ENCODE results near the gene CGB2. TPM values are rescaled to one million over a fixed set of nuclear protein-coding genes. Genes with fewer than 3 reads are reported as not detected.

Gene CGB2
- total RNA-seq, 1 donor from 2014 or later = not detected

DNA sequence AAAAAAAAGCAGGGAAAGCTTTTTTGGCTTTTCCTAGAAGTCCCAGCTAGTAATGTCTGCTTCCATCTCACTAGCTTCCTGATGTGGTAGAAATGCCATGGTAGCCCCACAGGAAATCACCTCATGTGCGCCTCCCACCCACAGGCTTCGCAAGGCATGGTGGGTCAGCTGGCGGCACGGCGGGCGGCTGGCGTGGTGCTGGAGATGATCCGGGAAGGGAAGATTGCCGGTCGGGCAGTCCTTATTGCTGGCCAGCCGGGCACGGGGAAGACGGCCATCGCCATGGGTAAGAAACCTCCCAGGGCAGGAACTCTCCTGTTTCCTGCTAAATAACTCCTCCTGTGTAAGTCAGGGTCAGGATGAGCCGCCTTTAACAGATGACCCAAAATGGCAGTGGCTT lies 27.6 kb upstream of the CGB2 start:
- Histone ChIP-seq H3K36me3 (ENCODE audit: control insufficient read depth, insufficient read depth, low read length) (peaks cover 27% of the 10 kb centered on the region), H3K4me3 (ENCODE audit: low read depth, low read length) (no peak overlapping the region), H3K27me3 (ENCODE audit: control insufficient read depth, insufficient read depth, low read length) (no peaks in the 10 kb centered on the region)
- TF ChIP-seq, protein P1, sequence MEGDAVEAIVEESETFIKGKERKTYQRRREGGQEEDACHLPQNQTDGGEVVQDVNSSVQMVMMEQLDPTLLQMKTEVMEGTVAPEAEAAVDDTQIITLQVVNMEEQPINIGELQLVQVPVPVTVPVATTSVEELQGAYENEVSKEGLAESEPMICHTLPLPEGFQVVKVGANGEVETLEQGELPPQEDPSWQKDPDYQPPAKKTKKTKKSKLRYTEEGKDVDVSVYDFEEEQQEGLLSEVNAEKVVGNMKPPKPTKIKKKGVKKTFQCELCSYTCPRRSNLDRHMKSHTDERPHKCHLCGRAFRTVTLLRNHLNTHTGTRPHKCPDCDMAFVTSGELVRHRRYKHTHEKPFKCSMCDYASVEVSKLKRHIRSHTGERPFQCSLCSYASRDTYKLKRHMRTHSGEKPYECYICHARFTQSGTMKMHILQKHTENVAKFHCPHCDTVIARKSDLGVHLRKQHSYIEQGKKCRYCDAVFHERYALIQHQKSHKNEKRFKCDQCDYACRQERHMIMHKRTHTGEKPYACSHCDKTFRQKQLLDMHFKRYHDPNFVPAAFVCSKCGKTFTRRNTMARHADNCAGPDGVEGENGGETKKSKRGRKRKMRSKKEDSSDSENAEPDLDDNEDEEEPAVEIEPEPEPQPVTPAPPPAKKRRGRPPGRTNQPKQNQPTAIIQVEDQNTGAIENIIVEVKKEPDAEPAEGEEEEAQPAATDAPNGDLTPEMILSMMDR (IDR thresholded peaks at IDR 0.05; ENCODE audit: insufficient read depth, low read length, severe bottlenecking) = no peak
- FAIRE-seq (no peak), DNase-seq (ENCODE audit: low read depth) (no peak)

DNA sequence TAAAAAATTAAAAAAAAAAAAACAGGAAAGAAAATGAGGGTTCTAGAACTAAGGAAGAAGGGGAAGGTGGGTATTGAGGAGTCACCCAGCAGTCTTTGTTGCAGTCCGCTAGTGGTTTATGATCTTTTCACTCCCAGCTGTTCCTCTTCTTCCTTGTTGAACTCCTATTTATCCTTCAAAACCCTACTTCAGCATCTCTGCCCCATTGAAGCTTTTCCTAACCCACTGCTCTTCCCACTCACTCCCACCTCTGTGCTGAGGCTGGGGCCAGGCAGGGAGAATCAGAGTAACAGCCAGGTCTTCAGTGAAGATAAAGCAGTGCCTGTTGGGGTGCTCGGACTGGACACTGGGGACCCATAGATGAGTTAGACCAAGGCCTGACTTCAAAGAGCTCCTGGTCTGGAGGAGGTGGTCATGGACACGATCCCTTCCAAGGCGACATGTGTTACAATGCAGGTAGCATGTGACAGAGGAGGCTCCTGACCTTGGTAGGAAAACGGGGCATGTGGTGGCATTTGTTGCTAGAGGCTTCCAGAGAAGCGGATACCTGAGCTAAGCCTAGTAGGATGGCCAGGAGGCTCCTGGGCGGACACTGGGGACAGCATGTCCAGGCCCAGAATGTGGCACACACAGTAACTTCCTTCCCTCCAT lies 26.6 kb upstream of the CGB2 start:
- no peak for FAIRE-seq
- no peak for DNase-seq (ENCODE audit: low read depth)
- Histone ChIP-seq H3K4me3 (ENCODE audit: low read depth, low read length) (no peak overlapping the region), H3K36me3 (ENCODE audit: control insufficient read depth, insufficient read depth, low read length) (peaks cover 31% of the 10 kb centered on the region), H3K27me3 (ENCODE audit: control insufficient read depth, insufficient read depth, low read length) (no peaks in the 10 kb centered on the region)
- TF ChIP-seq, protein P1 (IDR thresholded peaks at IDR 0.05; ENCODE audit: insufficient read depth, low read length, severe bottlenecking) = no peak

DNA sequence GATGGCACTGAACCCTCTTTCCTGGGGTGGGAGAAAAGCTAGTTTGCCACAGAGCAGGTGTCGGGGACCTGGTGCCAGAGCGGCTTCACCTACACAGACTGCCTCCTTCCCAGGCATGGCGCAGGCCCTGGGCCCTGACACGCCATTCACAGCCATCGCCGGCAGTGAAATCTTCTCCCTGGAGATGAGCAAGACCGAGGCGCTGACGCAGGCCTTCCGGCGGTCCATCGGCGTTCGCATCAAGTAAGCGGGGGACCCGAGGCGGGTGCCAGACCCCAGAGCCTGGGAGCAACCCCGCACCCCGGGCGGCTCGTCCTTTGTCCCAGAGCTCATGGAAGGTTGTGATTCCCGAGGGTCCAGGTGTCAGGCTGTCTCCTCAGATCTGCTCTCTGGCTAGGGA lies 24.8 kb upstream of the CGB2 start:
- no peak for FAIRE-seq
- Histone ChIP-seq H3K36me3 (ENCODE audit: control insufficient read depth, insufficient read depth, low read length) (peaks cover 38% of the 10 kb centered on the region), H3K4me3 (ENCODE audit: low read depth, low read length) (no peak overlapping the region), H3K27me3 (ENCODE audit: control insufficient read depth, insufficient read depth, low read length) (no peaks in the 10 kb centered on the region)
- TF ChIP-seq, protein P1 (IDR thresholded peaks at IDR 0.05; ENCODE audit: insufficient read depth, low read length, severe bottlenecking) = no peak
- no peak for DNase-seq (ENCODE audit: low read depth)

DNA sequence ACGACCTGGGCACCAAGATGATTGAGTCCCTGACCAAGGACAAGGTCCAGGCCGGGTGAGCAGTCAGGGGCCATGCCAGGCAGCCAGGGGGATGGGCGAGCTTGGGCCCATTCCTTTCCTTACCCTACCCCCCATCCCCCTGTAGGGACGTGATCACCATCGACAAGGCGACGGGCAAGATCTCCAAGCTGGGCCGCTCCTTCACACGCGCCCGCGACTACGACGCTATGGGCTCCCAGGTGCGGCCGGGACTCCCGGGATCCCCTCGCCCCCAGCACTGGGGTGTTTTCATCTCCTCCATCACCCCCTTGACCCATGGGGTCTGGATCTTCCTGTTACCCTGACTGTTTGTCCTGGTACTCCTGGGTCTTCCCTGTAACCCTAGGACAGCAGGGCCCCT lies 21.9 kb upstream of the CGB2 start:
- TF ChIP-seq, protein P1 (IDR thresholded peaks at IDR 0.05; ENCODE audit: insufficient read depth, low read length, severe bottlenecking) = no peak
- FAIRE-seq (no peak), DNase-seq (ENCODE audit: low read depth) (no peak)
- no peak overlapping the region for H3K4me3 ChIP-seq (ENCODE audit: low read depth, low read length)
- H3K36me3 ChIP-seq (ENCODE audit: control insufficient read depth, insufficient read depth, low read length) = peaks cover 28% of the 10 kb centered on the region
- H3K27me3 ChIP-seq (ENCODE audit: control insufficient read depth, insufficient read depth, low read length) = no peaks in the 10 kb centered on the region

DNA sequence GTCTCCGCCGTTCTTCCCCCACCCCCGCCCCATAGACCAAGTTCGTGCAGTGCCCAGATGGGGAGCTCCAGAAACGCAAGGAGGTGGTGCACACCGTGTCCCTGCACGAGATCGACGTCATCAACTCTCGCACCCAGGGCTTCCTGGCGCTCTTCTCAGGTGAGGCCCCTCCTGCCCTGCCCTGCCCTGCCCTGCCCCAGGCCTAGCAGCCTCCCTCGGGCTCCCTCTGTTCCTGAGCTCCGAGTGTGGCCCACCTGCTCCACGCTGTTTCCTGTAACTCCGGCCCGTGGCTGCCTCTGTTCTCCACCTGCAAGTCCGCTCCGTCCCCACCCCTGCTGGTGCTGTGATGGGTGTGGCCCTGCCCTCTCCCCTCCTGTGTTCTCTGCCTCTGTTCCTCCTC lies 21.2 kb upstream of the CGB2 start:
- DNase-seq (ENCODE audit: low read depth) (no peak), FAIRE-seq (no peak)
- Histone ChIP-seq H3K4me3 (ENCODE audit: low read depth, low read length) (no peak overlapping the region), H3K27me3 (ENCODE audit: control insufficient read depth, insufficient read depth, low read length) (no peaks in the 10 kb centered on the region), H3K36me3 (ENCODE audit: control insufficient read depth, insufficient read depth, low read length) (peaks cover 24% of the 10 kb centered on the region)
- TF ChIP-seq, protein P1 (IDR thresholded peaks at IDR 0.05; ENCODE audit: insufficient read depth, low read length, severe bottlenecking) = no peak

DNA sequence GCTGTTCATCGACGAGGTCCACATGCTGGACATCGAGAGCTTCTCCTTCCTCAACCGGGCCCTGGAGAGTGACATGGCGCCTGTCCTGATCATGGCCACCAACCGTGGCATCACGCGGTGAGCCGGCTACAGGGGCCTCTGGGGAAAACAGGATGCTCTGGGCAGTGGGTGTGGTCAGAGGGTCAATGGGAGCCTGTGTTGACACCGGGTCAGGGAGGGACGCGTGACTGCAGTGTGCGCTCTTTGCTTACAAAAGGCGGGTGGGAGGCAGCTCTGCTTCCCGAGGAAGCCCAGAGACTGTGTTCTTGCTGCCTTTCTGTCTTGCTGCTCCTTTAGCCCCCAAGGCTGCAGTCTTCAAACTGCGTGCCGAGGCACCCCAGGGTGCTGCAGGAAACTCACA lies 20.5 kb upstream of the CGB2 start:
- H3K36me3 ChIP-seq (ENCODE audit: control insufficient read depth, insufficient read depth, low read length) = peaks cover 23% of the 10 kb centered on the region
- TF ChIP-seq, protein P1 (IDR thresholded peaks at IDR 0.05; ENCODE audit: insufficient read depth, low read length, severe bottlenecking) = no peak
- no peak for FAIRE-seq
- no peaks in the 10 kb centered on the region for H3K27me3 ChIP-seq (ENCODE audit: control insufficient read depth, insufficient read depth, low read length)
- DNase-seq (ENCODE audit: low read depth) = no peak
- H3K4me3 ChIP-seq (ENCODE audit: low read depth, low read length) = no peak overlapping the region

Measured in bronchial epithelial cell (primary cell).